Stimulated activated CD4-positive, alpha-beta T cell treated with anti-CD3 and anti-CD28 coated beads, Interleukin-2, amount 100 ng/mL, for 48 hours (primary cell): ENCODE measurements around the gene MEX3A.
"Not testable (repeated sequence)": the region's sequence is repeated elsewhere in the genome, so short reads cannot be mapped to it uniquely, and the experiment has no call there.

Experiments used
- DNase-seq, 2 donors: peaks; one replicate each; pipeline ENCODE4 v3.0.0-alpha.2; 2020

MEX3A gene

GRCh38 chr1:156082309-156083091 lies at the start of gene MEX3A:
Gene MEX3A (minus strand): TSS chr1:156082465. CDS start chr1:156081998, 467 bp downstream.
- DNase-seq: no peak

GRCh38 chr1:156130578-156130942 lies 48.3 kb upstream of the MEX3A start:
- no peak for DNase-seq

- DNase-seq: peak; percentile 87 to 88
Measured at GRCh38 chr1:156129687-156130577, 47.7 kb upstream of the MEX3A start.

GRCh38 chr1:156128654-156129597 lies 46.7 kb upstream of the MEX3A start:
- no peak for DNase-seq

- DNase-seq: no peak
Measured at GRCh38 chr1:156128308-156128653, 46.0 kb upstream of the MEX3A start.

- peak; percentile 67 to 75 for DNase-seq
Measured at GRCh38 chr1:156126630-156127534, 44.6 kb upstream of the MEX3A start.

GRCh38 chr1:156126043-156126629 lies 43.9 kb upstream of the MEX3A start:
- peak in 1 of 2 donors; percentile 40 for DNase-seq

- not testable (repeated sequence) for DNase-seq
Measured at GRCh38 chr1:156125544-156125943, 43.3 kb upstream of the MEX3A start.

- no peak for DNase-seq
Measured at GRCh38 chr1:156124557-156125483, 42.6 kb upstream of the MEX3A start.

- peak in 1 of 2 donors; percentile 53 for DNase-seq
Measured at GRCh38 chr1:156123356-156124196, 41.3 kb upstream of the MEX3A start.

GRCh38 chr1:156122519-156123355 lies 40.5 kb upstream of the MEX3A start:
- DNase-seq: no peak

GRCh38 chr1:156122086-156122485 lies 39.8 kb upstream of the MEX3A start:
- DNase-seq: no peak

GRCh38 chr1:156121457-156121856 lies 39.2 kb upstream of the MEX3A start:
- DNase-seq: no peak

GRCh38 chr1:156121005-156121404 lies 38.7 kb upstream of the MEX3A start:
- not testable (repeated sequence) for DNase-seq

GRCh38 chr1:156120318-156120717 lies 38.1 kb upstream of the MEX3A start:
- no peak for DNase-seq

GRCh38 chr1:156119503-156120209 lies 37.4 kb upstream of the MEX3A start:
- DNase-seq: no peak

GRCh38 chr1:156118177-156118868 lies 36.1 kb upstream of the MEX3A start:
- no peak for DNase-seq
